Measurements from ENCODE around the gene MACROD2.

GRCh38 chr20:15928946-15929345 lies 1933.6 kb downstream of the MACROD2 start:
- TF ChIP-seq POLR2A (IDR thresholded peaks at IDR 0.05): no peak
- TF ChIP-seq, protein P1, sequence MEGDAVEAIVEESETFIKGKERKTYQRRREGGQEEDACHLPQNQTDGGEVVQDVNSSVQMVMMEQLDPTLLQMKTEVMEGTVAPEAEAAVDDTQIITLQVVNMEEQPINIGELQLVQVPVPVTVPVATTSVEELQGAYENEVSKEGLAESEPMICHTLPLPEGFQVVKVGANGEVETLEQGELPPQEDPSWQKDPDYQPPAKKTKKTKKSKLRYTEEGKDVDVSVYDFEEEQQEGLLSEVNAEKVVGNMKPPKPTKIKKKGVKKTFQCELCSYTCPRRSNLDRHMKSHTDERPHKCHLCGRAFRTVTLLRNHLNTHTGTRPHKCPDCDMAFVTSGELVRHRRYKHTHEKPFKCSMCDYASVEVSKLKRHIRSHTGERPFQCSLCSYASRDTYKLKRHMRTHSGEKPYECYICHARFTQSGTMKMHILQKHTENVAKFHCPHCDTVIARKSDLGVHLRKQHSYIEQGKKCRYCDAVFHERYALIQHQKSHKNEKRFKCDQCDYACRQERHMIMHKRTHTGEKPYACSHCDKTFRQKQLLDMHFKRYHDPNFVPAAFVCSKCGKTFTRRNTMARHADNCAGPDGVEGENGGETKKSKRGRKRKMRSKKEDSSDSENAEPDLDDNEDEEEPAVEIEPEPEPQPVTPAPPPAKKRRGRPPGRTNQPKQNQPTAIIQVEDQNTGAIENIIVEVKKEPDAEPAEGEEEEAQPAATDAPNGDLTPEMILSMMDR (IDR thresholded peaks at IDR 0.05): no peak
